PFSK-1 (cell line): Measurements from ENCODE around the gene CREB3L2.

Source experiments
- FOXP2 ChIP-seq: optimal IDR thresholded peaks from 2 replicates; pipeline ENCODE3; 2011; ENCODE audit warnings: borderline replicate concordance, control low read depth, inconsistent platforms; ENCODE audit not compliant: insufficient read depth; ENCODE audit errors: extremely low read length, extremely low read depth
- POLR2AphosphoS5 ChIP-seq: IDR thresholded peaks from 2 replicates; pipeline ENCODE4 v1.6.1; 2012; ENCODE audit warnings: low read depth, mild to moderate bottlenecking, control low read depth, low read length, moderate library complexity
- REST ChIP-seq, 2 experiments: IDR thresholded peaks; 2 replicates each; pipeline versions ENCODE4 v1.6.1 to v1.8.0; 2011 to 2012; ENCODE audit warnings: low read depth in 2 of 2, low read length in 2 of 2, control low read depth in 1 of 2, inconsistent platforms in 1 of 2, mild to moderate bottlenecking in 1 of 2, moderate library complexity in 1 of 2; ENCODE audit not compliant: insufficient read depth in 1 of 2
- SIN3A ChIP-seq: IDR thresholded peaks from 2 replicates; pipeline ENCODE4 v1.6.1; 2012; ENCODE audit warnings: mild to moderate bottlenecking, low read length, moderate library complexity, borderline replicate concordance; ENCODE audit not compliant: insufficient read depth
- TAF1 ChIP-seq: IDR thresholded peaks from 2 replicates; pipeline ENCODE4 v1.6.1; 2012; ENCODE audit warnings: low read length, control low read depth, borderline replicate concordance; ENCODE audit not compliant: insufficient read depth

GRCh38 chr7:138008588-138009349 is 6.9 kb upstream of the CREB3L2 start:
- TF ChIP-seq POLR2AphosphoS5 (no peak), REST (IDR thresholded peaks at IDR 0.05; ENCODE audit: insufficient read depth in 1 of 2, low read depth in 2 of 2, low read length in 2 of 2) (no peak), TAF1 (no peak), SIN3A (no peak), FOXP2 (no peak)
